ENCODE results near the gene SRA1. TPM values are rescaled to one million over a fixed set of nuclear protein-coding genes. Genes with fewer than 3 reads are reported as not detected.

Gene SRA1
- total and polyA plus RNA-seq, 4 donors, result 14.0 to 45.5 (median 36.8) TPM

GRCh38 chr5:140545606-140546005 is 11.7 kb downstream of the SRA1 start:
- 98% methylated on average over 10 of the region's 10 CpGs for WGBS, 2 donors
- DNase-seq (no peak), ATAC-seq (ENCODE audit: insufficient read depth, low FRiP score) (no peak)
- H3K4me1 ChIP-seq (ENCODE audit: control insufficient read depth in 5 of 5, insufficient read depth in 5 of 5, low read length in 5 of 5), result peaks cover 11 to 32% (median 24%) of the 10 kb centered on the region in 5 donors
- no peaks in the 10 kb centered on the region for H3K9me3 ChIP-seq (ENCODE audit: control insufficient read depth in 4 of 4, insufficient read depth in 3 of 4, low read length in 3 of 4)
- H3K27ac ChIP-seq (ENCODE audit: low read depth in 1 of 2, low read length in 1 of 2), result no peak overlapping the region
- no peak overlapping the region for H3K9ac ChIP-seq (ENCODE audit: insufficient read depth in 1 of 2, low read length in 2 of 2)
- no peaks in the 10 kb centered on the region for H3K27me3 ChIP-seq (ENCODE audit: control insufficient read depth in 3 of 3, insufficient read depth in 3 of 3, low read length in 2 of 3)
- peaks cover 20 to 42% (median 23%) of the 10 kb centered on the region in 4 donors for H3K36me3 ChIP-seq (ENCODE audit: control insufficient read depth in 4 of 4, insufficient read depth in 4 of 4, low read length in 4 of 4)
- no peak overlapping the region for H3K4me3 ChIP-seq
- no peak for TF ChIP-seq CTCF (IDR thresholded peaks at IDR 0.05; ENCODE audit: control extremely low read depth, extremely low read depth)

GRCh38 chr5:140544986-140545385 is 12.3 kb downstream of the SRA1 start:
- peaks cover 11 to 32% (median 24%) of the 10 kb centered on the region in 5 donors for H3K4me1 ChIP-seq (ENCODE audit: control insufficient read depth in 5 of 5, insufficient read depth in 5 of 5, low read length in 5 of 5)
- no peak overlapping the region for H3K27ac ChIP-seq (ENCODE audit: low read depth in 1 of 2, low read length in 1 of 2)
- H3K4me3 ChIP-seq, result no peak overlapping the region
- no peaks in the 10 kb centered on the region for H3K9me3 ChIP-seq (ENCODE audit: control insufficient read depth in 4 of 4, insufficient read depth in 3 of 4, low read length in 3 of 4)
- 96 to 97% methylated on average over 7 of the region's 7 CpGs for WGBS, 2 donors
- no peak overlapping the region for H3K9ac ChIP-seq (ENCODE audit: insufficient read depth in 1 of 2, low read length in 2 of 2)
- H3K27me3 ChIP-seq (ENCODE audit: control insufficient read depth in 3 of 3, insufficient read depth in 3 of 3, low read length in 2 of 3), result no peaks in the 10 kb centered on the region
- peaks cover 17 to 42% (median 24%) of the 10 kb centered on the region in 4 donors for H3K36me3 ChIP-seq (ENCODE audit: control insufficient read depth in 4 of 4, insufficient read depth in 4 of 4, low read length in 4 of 4)
- TF ChIP-seq CTCF (IDR thresholded peaks at IDR 0.05; ENCODE audit: control extremely low read depth, extremely low read depth), result no peak
- DNase-seq (no peak), ATAC-seq (ENCODE audit: insufficient read depth, low FRiP score) (no peak)

- 96 to 98% methylated on average over 5 of the region's 5 CpGs for WGBS, 2 donors
- no peaks in the 10 kb centered on the region for H3K27me3 ChIP-seq (ENCODE audit: control insufficient read depth in 3 of 3, insufficient read depth in 3 of 3, low read length in 2 of 3)
- no peak for ATAC-seq (ENCODE audit: insufficient read depth, low FRiP score)
- no peaks in the 10 kb centered on the region for H3K9me3 ChIP-seq (ENCODE audit: control insufficient read depth in 4 of 4, insufficient read depth in 3 of 4, low read length in 3 of 4)
- H3K4me1 ChIP-seq (ENCODE audit: control insufficient read depth in 5 of 5, insufficient read depth in 5 of 5, low read length in 5 of 5), result peaks cover under 1 to 13% (median 6%) of the 10 kb centered on the region in 5 donors
- DNase-seq, result no peak
- TF ChIP-seq CTCF (IDR thresholded peaks at IDR 0.05; ENCODE audit: control extremely low read depth, extremely low read depth), result no peak
- H3K9ac ChIP-seq (ENCODE audit: insufficient read depth in 1 of 2, low read length in 2 of 2), result no peak overlapping the region
- no peak overlapping the region for H3K4me3 ChIP-seq
- H3K36me3 ChIP-seq (ENCODE audit: control insufficient read depth in 4 of 4, insufficient read depth in 4 of 4, low read length in 4 of 4), result peaks cover 14 to 55% (median 31%) of the 10 kb centered on the region in 4 donors
- H3K27ac ChIP-seq (ENCODE audit: low read depth in 1 of 2, low read length in 1 of 2), result no peak overlapping the region
These were observed 14.3 kb downstream of the SRA1 start for GRCh38 chr5:140542972-140543371.

GRCh38 chr5:140540227-140540626 is 17.0 kb downstream of the SRA1 start:
- no peak for TF ChIP-seq CTCF (IDR thresholded peaks at IDR 0.05; ENCODE audit: control extremely low read depth, extremely low read depth)
- Histone ChIP-seq H3K9me3 (ENCODE audit: control insufficient read depth in 4 of 4, insufficient read depth in 3 of 4, low read length in 3 of 4) (no peaks in the 10 kb centered on the region), H3K9ac (ENCODE audit: insufficient read depth in 1 of 2, low read length in 2 of 2) (no peak overlapping the region), H3K4me3 (no peak overlapping the region), H3K4me1 (ENCODE audit: control insufficient read depth in 5 of 5, insufficient read depth in 5 of 5, low read length in 5 of 5) (no peaks in the 10 kb centered on the region), H3K27ac (ENCODE audit: low read depth in 1 of 2, low read length in 1 of 2) (no peak overlapping the region), H3K36me3 (ENCODE audit: control insufficient read depth in 4 of 4, insufficient read depth in 4 of 4, low read length in 4 of 4) (peaks cover 19 to 63% (median 32%) of the 10 kb centered on the region in 4 donors), H3K27me3 (ENCODE audit: control insufficient read depth in 3 of 3, insufficient read depth in 3 of 3, low read length in 2 of 3) (no peaks in the 10 kb centered on the region)
- no peak for ATAC-seq (ENCODE audit: insufficient read depth, low FRiP score)
- 94 to 100% methylated on average over 1 of the region's 1 CpG for WGBS, 2 donors
- DNase-seq, result no peak

All from lung (tissue), 12 donors.